CD4-positive, alpha-beta T cell treated with Interleukin-4 for 4 hours (primary cell): ENCODE data around the gene PPP1CC.

Experiments
- DNase-seq: peaks from one replicate; pipeline ENCODE4 v3.0.0-alpha.2; 2020

The PPP1CC gene

GRCh38 chr12:110720516-110720915, 22.2 kb downstream of the PPP1CC start:
- DNase-seq: no peak

GRCh38 chr12:110718222-110718908, 24.3 kb downstream of the PPP1CC start:
- no peak for DNase-seq

- DNase-seq: no peak
These were observed 25.7 kb downstream of the PPP1CC start for GRCh38 chr12:110717037-110717436.

GRCh38 chr12:110708917-110709316, 33.8 kb downstream of the PPP1CC start:
- DNase-seq: no peak

- DNase-seq: no peak
These were observed 37.4 kb downstream of the PPP1CC start for GRCh38 chr12:110705309-110705708.

GRCh38 chr12:110704750-110705149, 37.9 kb downstream of the PPP1CC start:
- DNase-seq: no peak

- no peak for DNase-seq
These were observed 38.5 kb downstream of the PPP1CC start for GRCh38 chr12:110704231-110704630.

GRCh38 chr12:110702081-110702480, 40.6 kb downstream of the PPP1CC start:
- no peak for DNase-seq

GRCh38 chr12:110699591-110700445, 42.9 kb downstream of the PPP1CC start:
- DNase-seq: no peak

GRCh38 chr12:110698171-110698902, 44.4 kb downstream of the PPP1CC start:
- DNase-seq: peak; percentile 84

GRCh38 chr12:110697236-110697635, 45.5 kb downstream of the PPP1CC start:
- DNase-seq: no peak

GRCh38 chr12:110696283-110696682, 46.4 kb downstream of the PPP1CC start:
- no peak for DNase-seq

GRCh38 chr12:110694330-110694901, 48.3 kb downstream of the PPP1CC start:
- DNase-seq: no peak

- DNase-seq: no peak
These were observed 49.0 kb downstream of the PPP1CC start for GRCh38 chr12:110693731-110694130.

- DNase-seq: no peak
These were observed 52.6 kb downstream of the PPP1CC start for GRCh38 chr12:110690127-110690430.

GRCh38 chr12:110689281-110690126, 53.2 kb downstream of the PPP1CC start:
- DNase-seq: peak; percentile 59

- peak; percentile 24 for DNase-seq
These were observed 54.0 kb downstream of the PPP1CC start, which contains the start of gene HVCN1 for GRCh38 chr12:110688446-110689280. Gene HVCN1, minus strand, starts transcription at chr12:110689115. Its CDS starts 5,870 bp downstream, at chr12:110683245.

- no peak for DNase-seq
These were observed 55.1 kb downstream of the PPP1CC start for GRCh38 chr12:110687396-110688169.

- no peak for DNase-seq
These were observed 56.3 kb downstream of the PPP1CC start for GRCh38 chr12:110686294-110686903.

- no peak for DNase-seq
These were observed 58.3 kb downstream of the PPP1CC start for GRCh38 chr12:110684312-110684836.
